Activated T-cell treated with anti-CD3 and anti-CD28 coated beads, Interleukin-2, amount 50 U/mL, for 48 hours (primary cell): ENCODE measurements around the gene PTN.
"Not testable (repeated sequence)": the region's sequence is repeated elsewhere in the genome, so short reads cannot be mapped to it uniquely, and the experiment has no call there.

Experiments
- DNase-seq, 2 experiments: peaks; one replicate each; pipeline ENCODE4 v3.0.0-alpha.2; 2020

Gene PTN

GRCh38 chr7:137262599-137262998 lies 80.9 kb downstream of the PTN start:
- no peak for DNase-seq

- no peak for DNase-seq
Measured at GRCh38 chr7:137258552-137258951, 85.0 kb downstream of the PTN start.

- DNase-seq: no peak
Measured at GRCh38 chr7:137254766-137255165, 88.8 kb downstream of the PTN start.

- no peak for DNase-seq
Measured at GRCh38 chr7:137245890-137246289, 97.6 kb downstream of the PTN start.

GRCh38 chr7:137245186-137245585 lies 98.3 kb downstream of the PTN start:
- no peak for DNase-seq

- DNase-seq: no peak
Measured at GRCh38 chr7:137243741-137244140, 99.8 kb downstream of the PTN start.

- DNase-seq: no peak
Measured at GRCh38 chr7:137242616-137243015, 100.9 kb downstream of the PTN start.

- no peak for DNase-seq
Measured at GRCh38 chr7:137241655-137242360, 101.7 kb downstream of the PTN start.

- not testable (repeated sequence) for DNase-seq
Measured at GRCh38 chr7:137239186-137239585, 104.3 kb downstream of the PTN start.

GRCh38 chr7:137235434-137235833 lies 108.1 kb downstream of the PTN start:
- no peak for DNase-seq

GRCh38 chr7:137231167-137231566 lies 112.4 kb downstream of the PTN start:
- DNase-seq: no peak

- DNase-seq: no peak
Measured at GRCh38 chr7:137221467-137221866, 122.1 kb downstream of the PTN start.

GRCh38 chr7:137213744-137214143 lies 129.8 kb downstream of the PTN start:
- no peak for DNase-seq

- DNase-seq: no peak
Measured at GRCh38 chr7:137209151-137209817, 134.2 kb downstream of the PTN start.

- DNase-seq: no peak
Measured at GRCh38 chr7:137206770-137207169, 136.8 kb downstream of the PTN start.

GRCh38 chr7:137204246-137204645 lies 139.3 kb downstream of the PTN start:
- DNase-seq: no peak

- no peak for DNase-seq
Measured at GRCh38 chr7:137203351-137203750, 140.2 kb downstream of the PTN start.

- no peak for DNase-seq
Measured at GRCh38 chr7:137196648-137197047, 146.9 kb downstream of the PTN start.

GRCh38 chr7:137195996-137196395 lies 147.5 kb downstream of the PTN start:
- no peak for DNase-seq

GRCh38 chr7:137181619-137182018 lies 161.9 kb downstream of the PTN start:
- DNase-seq: not testable (repeated sequence)
